ENCODE results near the gene CR2. TPM values are rescaled to one million over a fixed set of nuclear protein-coding genes. Genes with fewer than 3 reads are reported as not detected.

CR2 gene
- polyA plus RNA-seq, 1 donor from 2014 or later, result not detected

GRCh38 chr1:207453710-207454045, 450 bp upstream of the CR2 start:
- H3K4me3 ChIP-seq (ENCODE audit: low read length), result peak overlapping the region; percentile 68
- no peaks in the 10 kb centered on the region for H4K20me1 ChIP-seq (ENCODE audit: insufficient read depth)
- no peaks in the 10 kb centered on the region for H3K79me2 ChIP-seq (replicated peaks; ENCODE audit: insufficient read depth, low read length)
- TF ChIP-seq, protein P1, sequence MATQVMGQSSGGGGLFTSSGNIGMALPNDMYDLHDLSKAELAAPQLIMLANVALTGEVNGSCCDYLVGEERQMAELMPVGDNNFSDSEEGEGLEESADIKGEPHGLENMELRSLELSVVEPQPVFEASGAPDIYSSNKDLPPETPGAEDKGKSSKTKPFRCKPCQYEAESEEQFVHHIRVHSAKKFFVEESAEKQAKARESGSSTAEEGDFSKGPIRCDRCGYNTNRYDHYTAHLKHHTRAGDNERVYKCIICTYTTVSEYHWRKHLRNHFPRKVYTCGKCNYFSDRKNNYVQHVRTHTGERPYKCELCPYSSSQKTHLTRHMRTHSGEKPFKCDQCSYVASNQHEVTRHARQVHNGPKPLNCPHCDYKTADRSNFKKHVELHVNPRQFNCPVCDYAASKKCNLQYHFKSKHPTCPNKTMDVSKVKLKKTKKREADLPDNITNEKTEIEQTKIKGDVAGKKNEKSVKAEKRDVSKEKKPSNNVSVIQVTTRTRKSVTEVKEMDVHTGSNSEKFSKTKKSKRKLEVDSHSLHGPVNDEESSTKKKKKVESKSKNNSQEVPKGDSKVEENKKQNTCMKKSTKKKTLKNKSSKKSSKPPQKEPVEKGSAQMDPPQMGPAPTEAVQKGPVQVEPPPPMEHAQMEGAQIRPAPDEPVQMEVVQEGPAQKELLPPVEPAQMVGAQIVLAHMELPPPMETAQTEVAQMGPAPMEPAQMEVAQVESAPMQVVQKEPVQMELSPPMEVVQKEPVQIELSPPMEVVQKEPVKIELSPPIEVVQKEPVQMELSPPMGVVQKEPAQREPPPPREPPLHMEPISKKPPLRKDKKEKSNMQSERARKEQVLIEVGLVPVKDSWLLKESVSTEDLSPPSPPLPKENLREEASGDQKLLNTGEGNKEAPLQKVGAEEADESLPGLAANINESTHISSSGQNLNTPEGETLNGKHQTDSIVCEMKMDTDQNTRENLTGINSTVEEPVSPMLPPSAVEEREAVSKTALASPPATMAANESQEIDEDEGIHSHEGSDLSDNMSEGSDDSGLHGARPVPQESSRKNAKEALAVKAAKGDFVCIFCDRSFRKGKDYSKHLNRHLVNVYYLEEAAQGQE (IDR thresholded peaks at IDR 0.05; ENCODE audit: borderline replicate concordance), result no peak
- TF ChIP-seq CTCF (IDR thresholded peaks at IDR 0.05; ENCODE audit: poor library complexity, severe bottlenecking) (no peak), RAD21 (conservative IDR thresholded peaks at IDR 0.05) (no peak), TAF1 (IDR thresholded peaks at IDR 0.05; ENCODE audit: low read depth) (no peak), EP300 (conservative IDR thresholded peaks at IDR 0.05; ENCODE audit: poor library complexity, severe bottlenecking) (no peak), POLR2AphosphoS5 (IDR thresholded peaks at IDR 0.05) (no peak), MXI1 (conservative IDR thresholded peaks at IDR 0.05; ENCODE audit: poor library complexity, severe bottlenecking) (no peak), SMC3 (conservative IDR thresholded peaks at IDR 0.05; ENCODE audit: poor library complexity) (no peak), EZH2 (IDR thresholded peaks at IDR 0.05; ENCODE audit: borderline replicate concordance, insufficient read depth, low read length, poor library complexity, severe bottlenecking) (no peak)
- H3K9me2 ChIP-seq (ENCODE audit: insufficient read depth, low read length), result no peaks in the 10 kb centered on the region
- H2AFZ ChIP-seq (ENCODE audit: low read depth, low read length), result no peak overlapping the region
- H3K36me3 ChIP-seq (ENCODE audit: insufficient read depth, low read length), result no peaks in the 10 kb centered on the region
- no peaks in the 10 kb centered on the region for H3K9me3 ChIP-seq (ENCODE audit: low read length)
- H3F3A ChIP-seq (ENCODE audit: insufficient read depth, low read length, poor library complexity, severe bottlenecking), result no peaks in the 10 kb centered on the region
- no peak overlapping the region for H3K27ac ChIP-seq (ENCODE audit: low read length)
- no peak overlapping the region for H3K9ac ChIP-seq (ENCODE audit: low read length)
- peaks cover 51% of the 10 kb centered on the region for H3K27me3 ChIP-seq (ENCODE audit: insufficient read depth, low read depth, low read length)
- H3K4me2 ChIP-seq (ENCODE audit: low read length), result no peak overlapping the region

GRCh38 chr1:207455183-207455754, 1.1 kb downstream of the CR2 start:
- peak overlapping the region; percentile 68 for H3K4me3 ChIP-seq (ENCODE audit: low read length)
- H3K79me2 ChIP-seq (replicated peaks; ENCODE audit: insufficient read depth, low read length), result no peaks in the 10 kb centered on the region
- peaks cover 51% of the 10 kb centered on the region for H3K27me3 ChIP-seq (ENCODE audit: insufficient read depth, low read depth, low read length)
- TF ChIP-seq RAD21 (conservative IDR thresholded peaks at IDR 0.05) (no peak), CTCF (IDR thresholded peaks at IDR 0.05; ENCODE audit: poor library complexity, severe bottlenecking) (no peak), MXI1 (conservative IDR thresholded peaks at IDR 0.05; ENCODE audit: poor library complexity, severe bottlenecking) (no peak), POLR2AphosphoS5 (IDR thresholded peaks at IDR 0.05) (no peak), TAF1 (IDR thresholded peaks at IDR 0.05; ENCODE audit: low read depth) (no peak), SMC3 (conservative IDR thresholded peaks at IDR 0.05; ENCODE audit: poor library complexity) (no peak), EP300 (conservative IDR thresholded peaks at IDR 0.05; ENCODE audit: poor library complexity, severe bottlenecking) (no peak), EZH2 (IDR thresholded peaks at IDR 0.05; ENCODE audit: borderline replicate concordance, insufficient read depth, low read length, poor library complexity, severe bottlenecking) (no peak)
- TF ChIP-seq, protein P1 (IDR thresholded peaks at IDR 0.05; ENCODE audit: borderline replicate concordance), result no peak
- H2AFZ ChIP-seq (ENCODE audit: low read depth, low read length), result no peak overlapping the region
- H3K36me3 ChIP-seq (ENCODE audit: insufficient read depth, low read length), result no peaks in the 10 kb centered on the region
- no peak overlapping the region for H3K4me2 ChIP-seq (ENCODE audit: low read length)
- no peak overlapping the region for H3K9ac ChIP-seq (ENCODE audit: low read length)
- no peaks in the 10 kb centered on the region for H3K9me2 ChIP-seq (ENCODE audit: insufficient read depth, low read length)
- H3F3A ChIP-seq (ENCODE audit: insufficient read depth, low read length, poor library complexity, severe bottlenecking), result no peaks in the 10 kb centered on the region
- H3K27ac ChIP-seq (ENCODE audit: low read length), result no peak overlapping the region
- H4K20me1 ChIP-seq (ENCODE audit: insufficient read depth), result no peaks in the 10 kb centered on the region
- H3K9me3 ChIP-seq (ENCODE audit: low read length), result no peaks in the 10 kb centered on the region

Measured in neural cell (in vitro differentiated cells).